Hepatocyte (in vitro differentiated cells): Measurements from ENCODE around the gene FAM161A. TPM values are rescaled to one million over a fixed set of nuclear protein-coding genes. Genes with fewer than 3 reads are reported as not detected.

ENCODE experiments used
- DNase-seq: peaks from one replicate; pipeline ENCODE4 v3.0.0-alpha.2; 2016; ENCODE audit warnings: low spot score
- H2AFZ ChIP-seq: fragments of 200-600 bp; sonication (generic); 2 replicates; pipeline ENCODE4 v1.6.0; 2016; ENCODE audit warnings: antibody characterized with exemption, mild to moderate bottlenecking
- H3K27ac ChIP-seq: fragments of 200-600 bp; sonication (generic); 2 replicates; pipeline ENCODE4 v1.5.1; 2016; ENCODE audit warnings: mild to moderate bottlenecking
- H3K27me3 ChIP-seq: fragments of 200-600 bp; sonication (generic); 2 replicates; pipeline ENCODE4 v1.6.1; 2016
- H3K36me3 ChIP-seq: fragments of 200-600 bp; sonication (generic); replicated peaks from 2 replicates; pipeline ENCODE4 v1.5.1; 2016; ENCODE audit warnings: low read depth; ENCODE audit not compliant: insufficient read depth
- H3K4me1 ChIP-seq: fragments of 200-600 bp; sonication (generic); 2 replicates; pipeline ENCODE4 v1.5.1; 2016; ENCODE audit warnings: mild to moderate bottlenecking, moderate library complexity; ENCODE audit not compliant: insufficient read depth
- H3K4me2 ChIP-seq: fragments of 200-600 bp; sonication (generic); 2 replicates; pipeline ENCODE4 v1.6.0; 2016
- H3K4me3 ChIP-seq: fragments of 200-600 bp; sonication (generic); 2 replicates; pipeline ENCODE4 v1.5.1; 2016; ENCODE audit warnings: mild to moderate bottlenecking
- H3K79me2 ChIP-seq: fragments of 200-600 bp; sonication (generic); 2 replicates; pipeline ENCODE4 v1.6.0; 2017; ENCODE audit warnings: mild to moderate bottlenecking
- H3K9me2 ChIP-seq: fragments of 200-600 bp; sonication (generic); replicated peaks from 2 replicates; pipeline ENCODE4 v1.6.0; 2017; ENCODE audit warnings: mild to moderate bottlenecking; ENCODE audit not compliant: insufficient read depth
- H3K9me3 ChIP-seq: fragments of 200-600 bp; sonication (generic); 2 replicates; pipeline ENCODE4 v1.5.1; 2016; ENCODE audit warnings: low read depth, mild to moderate bottlenecking
- H4K20me1 ChIP-seq: fragments of 200-600 bp; sonication (generic); 2 replicates; pipeline ENCODE4 v1.6.0; 2016; ENCODE audit warnings: mild to moderate bottlenecking; ENCODE audit not compliant: insufficient read depth, poor library complexity, severe bottlenecking
- EZH2 ChIP-seq: fragments of 200-600 bp; sonication (generic); IDR thresholded peaks from 2 replicates; pipeline ENCODE4 v1.6.1; 2016; ENCODE audit warnings: antibody characterized with exemption, mild to moderate bottlenecking, borderline replicate concordance
- EZH2phosphoT487 ChIP-seq: fragments of 200-600 bp; sonication (generic); IDR thresholded peaks from one replicate; pipeline ENCODE4 v1.6.1; 2018; ENCODE audit warnings: antibody characterized with exemption, mild to moderate bottlenecking, low read depth, moderate library complexity; ENCODE audit not compliant: unreplicated experiment, severe bottlenecking
- WGBS: methylation state at CpG from one replicate; pipeline ENCODE4 v1.1.6; 2016; ENCODE audit warnings: low lambda C conversion rate; ENCODE audit errors: missing lambda C conversion rate; 5-methylcytosine and 5-hydroxymethylcytosine counted together
- polyA plus RNA-seq: library from polyadenylated mRNA; unstranded; fragments of >200 nt; fragmentation: Nextera tagmentation; extraction: Ambion mirVana; gene quantifications from 2 replicates; pipeline ENCODE4 v1.2.1, GENCODE V29; 2016
- total RNA-seq: library from RNA; depleted of rRNA; stranded (reverse); fragments of >200 nt; gene quantifications from 2 replicates; pipeline ENCODE4 v1.2.3, GENCODE V29; 2014
- TF ChIP-seq, protein P1 (sequence below): fragments of 200-600 bp; sonication (generic); IDR thresholded peaks from 2 replicates; pipeline ENCODE4 v1.5.1; 2016; ENCODE audit warnings: antibody characterized with exemption, mild to moderate bottlenecking; ENCODE audit not compliant: poor library complexity

Gene FAM161A
- total and polyA plus RNA-seq, 2 experiments from 2014 or later, result 2.1 to 3.7 TPM

- DNase-seq, result no peak
- H2AFZ ChIP-seq, result no peak overlapping the region
- TF ChIP-seq EZH2 (no peak), EZH2phosphoT487 (no peak)
- TF ChIP-seq, protein P1, sequence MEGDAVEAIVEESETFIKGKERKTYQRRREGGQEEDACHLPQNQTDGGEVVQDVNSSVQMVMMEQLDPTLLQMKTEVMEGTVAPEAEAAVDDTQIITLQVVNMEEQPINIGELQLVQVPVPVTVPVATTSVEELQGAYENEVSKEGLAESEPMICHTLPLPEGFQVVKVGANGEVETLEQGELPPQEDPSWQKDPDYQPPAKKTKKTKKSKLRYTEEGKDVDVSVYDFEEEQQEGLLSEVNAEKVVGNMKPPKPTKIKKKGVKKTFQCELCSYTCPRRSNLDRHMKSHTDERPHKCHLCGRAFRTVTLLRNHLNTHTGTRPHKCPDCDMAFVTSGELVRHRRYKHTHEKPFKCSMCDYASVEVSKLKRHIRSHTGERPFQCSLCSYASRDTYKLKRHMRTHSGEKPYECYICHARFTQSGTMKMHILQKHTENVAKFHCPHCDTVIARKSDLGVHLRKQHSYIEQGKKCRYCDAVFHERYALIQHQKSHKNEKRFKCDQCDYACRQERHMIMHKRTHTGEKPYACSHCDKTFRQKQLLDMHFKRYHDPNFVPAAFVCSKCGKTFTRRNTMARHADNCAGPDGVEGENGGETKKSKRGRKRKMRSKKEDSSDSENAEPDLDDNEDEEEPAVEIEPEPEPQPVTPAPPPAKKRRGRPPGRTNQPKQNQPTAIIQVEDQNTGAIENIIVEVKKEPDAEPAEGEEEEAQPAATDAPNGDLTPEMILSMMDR, result no peak
- H3K9me3 ChIP-seq, result no peaks in the 10 kb centered on the region
- no peak overlapping the region for H3K4me2 ChIP-seq
- H3K4me1 ChIP-seq, result no peaks in the 10 kb centered on the region
- 86% methylated on average over 11 of the region's 11 CpGs for WGBS
- no peaks in the 10 kb centered on the region for H3K79me2 ChIP-seq
- H3K36me3 ChIP-seq, result no peaks in the 10 kb centered on the region
- no peak overlapping the region for H3K4me3 ChIP-seq
- no peaks in the 10 kb centered on the region for H3K27me3 ChIP-seq
- no peak overlapping the region for H3K27ac ChIP-seq
- H3K9me2 ChIP-seq, result no peaks in the 10 kb centered on the region
- no peaks in the 10 kb centered on the region for H4K20me1 ChIP-seq
These were observed 21.5 kb downstream of the FAM161A start for GRCh38 chr2:61832183-61832841.

DNA sequence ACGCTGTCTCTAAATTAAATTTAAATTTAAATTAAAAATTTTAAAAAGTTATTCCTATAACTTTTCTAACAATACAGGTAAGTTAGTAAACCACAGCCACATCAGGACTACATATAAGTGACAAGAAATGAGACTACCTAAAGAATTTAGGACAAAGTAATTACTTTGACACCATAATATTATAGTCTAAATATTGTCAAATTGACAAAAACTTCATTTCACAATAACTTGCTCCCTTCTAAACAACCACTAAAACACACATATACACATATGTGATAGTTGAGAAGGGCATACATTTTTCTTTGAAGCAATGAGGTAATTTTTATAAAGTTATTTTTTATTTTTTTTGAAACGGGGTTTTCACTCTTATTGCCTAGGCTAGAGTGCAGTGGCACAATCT is 31.6 kb downstream of the FAM161A start:
- WGBS, result 100% methylated on average over 2 of the region's 2 CpGs
- Histone ChIP-seq H3K27ac (no peak overlapping the region), H3K79me2 (no peaks in the 10 kb centered on the region), H3K9me2 (no peaks in the 10 kb centered on the region), H3K27me3 (no peaks in the 10 kb centered on the region), H4K20me1 (no peaks in the 10 kb centered on the region), H3K9me3 (no peaks in the 10 kb centered on the region), H3K4me2 (no peak overlapping the region), H3K4me3 (no peak overlapping the region), H3K4me1 (no peaks in the 10 kb centered on the region), H3K36me3 (no peaks in the 10 kb centered on the region), H2AFZ (no peak overlapping the region)
- TF ChIP-seq EZH2phosphoT487 (no peak), EZH2 (no peak)
- TF ChIP-seq, protein P1, result no peak
- no peak for DNase-seq

DNA sequence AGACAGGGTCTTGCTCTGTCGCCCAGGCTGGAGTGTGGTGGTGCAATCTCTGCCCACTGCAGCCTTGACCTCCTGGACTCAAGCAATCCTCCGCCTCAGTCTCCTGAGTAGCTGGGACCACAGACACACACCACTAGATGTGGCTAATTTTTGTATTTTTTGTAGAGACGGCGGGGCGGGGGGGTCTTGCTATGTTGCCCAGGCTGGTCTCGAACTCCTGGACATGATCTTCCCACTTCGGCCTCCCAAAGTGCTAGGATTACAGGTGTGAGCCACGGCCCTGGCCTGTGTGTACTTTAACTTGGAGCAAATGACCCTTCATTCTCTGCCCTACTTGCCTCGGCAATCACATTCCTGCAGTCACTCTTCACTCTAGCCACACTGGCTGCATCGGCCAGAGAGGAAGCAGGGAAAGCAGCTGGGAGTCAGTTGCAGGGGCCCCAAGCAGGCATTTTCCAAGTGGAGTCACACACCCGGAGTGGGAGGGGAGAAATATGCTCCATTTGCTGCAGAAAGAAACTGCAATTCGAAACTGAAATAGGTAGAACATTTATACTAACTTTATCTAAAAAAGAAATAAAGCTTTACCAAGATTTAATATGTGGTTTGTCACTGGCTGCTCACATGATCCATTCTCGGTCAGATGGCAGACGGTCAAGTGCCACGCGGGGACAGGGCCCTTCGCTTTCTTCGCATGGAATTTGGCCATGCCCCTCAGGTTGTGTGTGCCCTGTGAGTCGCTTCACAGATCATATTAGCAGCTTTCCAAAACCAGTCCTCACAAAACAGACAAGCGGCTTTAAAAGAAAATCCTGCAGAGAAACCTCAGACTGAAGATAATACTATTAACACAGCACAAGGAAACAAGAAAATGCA is 37.1 kb downstream of the FAM161A start:
- Histone ChIP-seq H3K27ac (no peak overlapping the region), H3K9me3 (no peaks in the 10 kb centered on the region), H3K4me1 (no peaks in the 10 kb centered on the region), H3K79me2 (no peaks in the 10 kb centered on the region), H3K9me2 (no peaks in the 10 kb centered on the region), H3K4me2 (no peak overlapping the region), H3K27me3 (no peaks in the 10 kb centered on the region), H4K20me1 (no peaks in the 10 kb centered on the region), H3K36me3 (no peaks in the 10 kb centered on the region), H3K4me3 (no peak overlapping the region), H2AFZ (peak overlapping the region; percentile 4)
- DNase-seq, result peak; percentile 9
- TF ChIP-seq, protein P1, result no peak
- TF ChIP-seq EZH2, result no peak
- TF ChIP-seq EZH2phosphoT487, result no peak
- WGBS, result 83% methylated on average over 20 of the region's 20 CpGs
